HG02870 (cell line): ENCODE results near the gene DNAJC16.

Experiments used
- ATAC-seq: cut with Tn5 transposase; IDR thresholded peaks from one replicate; pipeline ENCODE4 v1.9.1; 2021; ENCODE audit warnings: mild to moderate bottlenecking, moderate library complexity; ENCODE audit not compliant: unreplicated experiment

DNAJC16 gene

GRCh38 chr1:15531682-15532081 lies 5.0 kb downstream of the DNAJC16 start:
- no peak for ATAC-seq

- no peak for ATAC-seq
Observed at GRCh38 chr1:15538771-15539170, 12.1 kb downstream of the DNAJC16 start.

- ATAC-seq: no peak
Observed at GRCh38 chr1:15540186-15540585, 13.5 kb downstream of the DNAJC16 start.

- no peak for ATAC-seq
Observed at GRCh38 chr1:15541231-15541792, 14.7 kb downstream of the DNAJC16 start.

- no peak for ATAC-seq
Observed at GRCh38 chr1:15542388-15543250, 16.0 kb downstream of the DNAJC16 start.

- ATAC-seq: no peak
Observed at GRCh38 chr1:15543251-15543588, 16.6 kb downstream of the DNAJC16 start.

GRCh38 chr1:15543589-15544568 lies 17.2 kb downstream of the DNAJC16 start:
- ATAC-seq: no peak

- ATAC-seq: no peak
Observed at GRCh38 chr1:15546641-15547040, 20.0 kb downstream of the DNAJC16 start.

- no peak for ATAC-seq
Observed at GRCh38 chr1:15550573-15550972, 23.9 kb downstream of the DNAJC16 start.

GRCh38 chr1:15557008-15557407 lies 30.4 kb downstream of the DNAJC16 start:
- ATAC-seq: no peak

GRCh38 chr1:15557594-15557993 lies 30.9 kb downstream of the DNAJC16 start:
- no peak for ATAC-seq

- ATAC-seq: no peak
Observed at GRCh38 chr1:15558516-15558915, 31.9 kb downstream of the DNAJC16 start.

- no peak for ATAC-seq
Observed at GRCh38 chr1:15559189-15559810, 32.7 kb downstream of the DNAJC16 start.

- no peak for ATAC-seq
Observed at GRCh38 chr1:15568387-15569073, 41.9 kb downstream of the DNAJC16 start.

GRCh38 chr1:15570861-15571260 lies 44.2 kb downstream of the DNAJC16 start:
- no peak for ATAC-seq

GRCh38 chr1:15571266-15571665 lies 44.6 kb downstream of the DNAJC16 start:
- no peak for ATAC-seq

- ATAC-seq: no peak
Observed at GRCh38 chr1:15573477-15573876, 46.8 kb downstream of the DNAJC16 start.

- ATAC-seq: no peak
Observed at GRCh38 chr1:15574741-15575140, 48.1 kb downstream of the DNAJC16 start.

- ATAC-seq: no peak
Observed at GRCh38 chr1:15575549-15576150, 49.0 kb downstream of the DNAJC16 start.

- ATAC-seq: no peak
Observed at GRCh38 chr1:15577691-15578090, 51.0 kb downstream of the DNAJC16 start.
